Activated naive CD8-positive, alpha-beta T cell treated with anti-CD3 and anti-CD28 coated beads for 36 hours (primary cell): ENCODE data around the gene ABCB6. TPM values are rescaled to one million over a fixed set of nuclear protein-coding genes. Genes with fewer than 3 reads are reported as not detected.

Source experiments
- total RNA-seq, 2 experiments: library from RNA; stranded (reverse); gene quantifications; one replicate each; pipeline ENCODE4 v1.2.3, GENCODE V29; 2021

The ABCB6 gene
- total RNA-seq, 2 experiments from 2014 or later, result 20.4 to 21.3 TPM

Other genes starting within 250 kb of the ABCB6 start
- not detected for gene FEV, start 233.8 kb downstream of the ABCB6 start, total RNA-seq
- not detected for gene CRYBA2, start 225.5 kb downstream of the ABCB6 start, total RNA-seq
- not detected for gene CFAP65, start 177.4 kb downstream of the ABCB6 start, total RNA-seq
- gene IHH, start 158.0 kb downstream of the ABCB6 start, total RNA-seq, result not detected
- gene NHEJ1, start 58.1 kb downstream of the ABCB6 start, total RNA-seq, result 10 to 100 TPM; 19.8 to 21.1 TPM
- 1 to 10 TPM in 1 of 2 experiments, under 1 TPM in 1; 0.92 to 1.1 TPM for gene SLC23A3, start 48.9 kb downstream of the ABCB6 start, total RNA-seq
- 10 to 100 TPM; 44.1 to 50.2 TPM for gene CNPPD1, start 42.0 kb downstream of the ABCB6 start, total RNA-seq
- gene RETREG2, start 40.7 kb downstream of the ABCB6 start, total RNA-seq, result 10 to 100 TPM; 54.2 to 57.7 TPM
- gene ZFAND2B, start 12.2 kb downstream of the ABCB6 start, total RNA-seq, result 10 to 100 TPM; 22.8 to 27.2 TPM
- gene ATG9A, start 10.7 kb upstream of the ABCB6 start, total RNA-seq, result 10 to 100 TPM; 47.1 to 55.0 TPM
- 100 to 1,000 TPM; 102 to 114 TPM for gene ANKZF1, start 10.8 kb upstream of the ABCB6 start, total RNA-seq
- gene GLB1L, start 26.5 kb upstream of the ABCB6 start, total RNA-seq, result 1 to 10 TPM; 1.6 to 3.0 TPM
- gene STK16, start 26.5 kb upstream of the ABCB6 start, total RNA-seq, result 10 to 100 TPM; 27.8 to 30.7 TPM
- not detected for gene TUBA4B, start 34.3 kb upstream of the ABCB6 start, total RNA-seq
- 100 to 1,000 TPM; 208 to 212 TPM for gene TUBA4A, start 35.0 kb upstream of the ABCB6 start, total RNA-seq
- 10 to 100 TPM; 43.8 to 47.5 TPM for gene DNAJB2, start 60.4 kb upstream of the ABCB6 start, total RNA-seq
- gene PTPRN, start 90.4 kb upstream of the ABCB6 start, total RNA-seq, result 1 to 10 TPM; 1.7 to 2.5 TPM
- gene RESP18, start 113.8 kb upstream of the ABCB6 start, total RNA-seq, result not detected
- 100 to 1,000 TPM; 122 to 123 TPM for gene DNPEP, start 169.0 kb upstream of the ABCB6 start, total RNA-seq
- under 1 TPM; 0.26 to 0.39 TPM for gene DES, start 199.4 kb upstream of the ABCB6 start, total RNA-seq
- 1 to 10 TPM; 1.5 to 1.6 TPM for gene SPEG, start 215.9 kb upstream of the ABCB6 start, total RNA-seq